PC-3 (cell line): ENCODE measurements around the gene PYM1. TPM values are rescaled to one million over a fixed set of nuclear protein-coding genes. Genes with fewer than 3 reads are reported as not detected.

Experiments
- ATAC-seq: fragments of 200-7000 bp; cut with Tn5 transposase; 2 replicates; pipeline ENCODE4 v1.9.1; 2020; ENCODE audit warnings: mild to moderate bottlenecking, moderate library complexity
- BruUV-seq: library from RNA; stranded (reverse); fragments of 400-500 nt; replicated peaks from 2 replicates; lab custom pipeline; 2021; lab: Mats Ljungman, UMichigan
- CTCF ChIA-PET: fragments of 300-600 bp; sonication (Branson Sonifier 250); formaldehyde crosslinking; loops from one replicate; lab custom pipeline; 2022; ENCODE audit warnings: antibody characterized with exemption; lab: Charles Lee
- POLR2A ChIA-PET: fragments of 300-600 bp; sonication (Branson Sonifier 250); formaldehyde crosslinking; loops from one replicate; lab custom pipeline; 2022; ENCODE audit warnings: antibody characterized with exemption; ENCODE audit not compliant: unreplicated experiment; lab: Charles Lee
- DNase-seq: peaks from one replicate; pipeline ENCODE4 v3.0.0-alpha.2; 2015
- H2AFZ ChIP-seq: fragments of 300-600 bp; sonication (generic); 2 replicates; pipeline ENCODE4 v1.6.0; 2016; ENCODE audit warnings: antibody characterized with exemption, low read length
- H3F3A ChIP-seq: fragments of 300-600 bp; sonication (generic); one replicate; pipeline ENCODE4 v1.6.0; 2017; ENCODE audit warnings: antibody characterized with exemption, low read length, control low read depth, mild to moderate bottlenecking; ENCODE audit not compliant: unreplicated experiment
- H3K27ac ChIP-seq: fragments of 300-600 bp; sonication (generic); 2 replicates; pipeline ENCODE4 v1.5.1; 2016; ENCODE audit warnings: mild to moderate bottlenecking, low read length
- H3K27me3 ChIP-seq: fragments of 300-600 bp; sonication (generic); 2 replicates; pipeline ENCODE4 v1.6.1; 2016; ENCODE audit warnings: low read length, mixed read lengths
- H3K36me3 ChIP-seq: fragments of 300-600 bp; sonication (generic); 2 replicates; pipeline ENCODE4 v1.6.1; 2016; ENCODE audit warnings: low read depth, mixed run types, low read length, mixed read lengths
- H3K4me1 ChIP-seq: fragments of 300-600 bp; sonication (generic); 2 replicates; pipeline ENCODE4 v1.5.1; 2016; ENCODE audit warnings: low read length; ENCODE audit not compliant: insufficient read depth
- H3K4me2 ChIP-seq: fragments of 300-600 bp; sonication (generic); 2 replicates; pipeline ENCODE4 v1.6.0; 2016; ENCODE audit warnings: low read length
- H3K4me3 ChIP-seq: fragments of 300-600 bp; sonication (generic); 2 replicates; pipeline ENCODE4 v1.5.1; 2016; ENCODE audit warnings: mild to moderate bottlenecking, low read length, mixed read lengths
- H3K79me2 ChIP-seq: fragments of 300-600 bp; sonication (generic); 2 replicates; pipeline ENCODE4 v1.6.1; 2017; ENCODE audit warnings: low read length, mixed read lengths
- H3K9ac ChIP-seq: fragments of 300-600 bp; sonication (generic); 2 replicates; pipeline ENCODE4 v1.6.0; 2016; ENCODE audit warnings: mild to moderate bottlenecking, low read length
- H3K9me2 ChIP-seq: fragments of 300-600 bp; sonication (generic); replicated peaks from 2 replicates; pipeline ENCODE4 v1.6.1; 2016; ENCODE audit warnings: mixed run types, low read length, mixed read lengths
- H3K9me3 ChIP-seq: fragments of 300-600 bp; sonication (generic); 2 replicates; pipeline ENCODE4 v1.6.1; 2016; ENCODE audit warnings: low read length, mixed read lengths
- H4K20me1 ChIP-seq: fragments of 300-600 bp; sonication (generic); 2 replicates; pipeline ENCODE4 v1.6.1; 2016; ENCODE audit warnings: low read length, mixed read lengths
- CTCF ChIP-seq: fragments of 300-600 bp; sonication (generic); conservative IDR thresholded peaks from 2 replicates; pipeline ENCODE4 v1.5.1; 2017; ENCODE audit warnings: antibody characterized with exemption, low read depth, mild to moderate bottlenecking, low read length
- EZH2 ChIP-seq: fragments of 300-600 bp; sonication (generic); IDR thresholded peaks from one replicate; pipeline ENCODE4 v1.6.1; 2017; ENCODE audit warnings: antibody characterized with exemption, mild to moderate bottlenecking, low read length; ENCODE audit not compliant: unreplicated experiment
- EZH2phosphoT487 ChIP-seq: fragments of 300-600 bp; sonication (generic); IDR thresholded peaks from 2 replicates; pipeline ENCODE4 v1.6.1; 2018; ENCODE audit warnings: mild to moderate bottlenecking, antibody characterized with exemption, low read length, borderline replicate concordance
- intact Hi-C: fragments of 100-400 bp; cut with micrococcal nuclease; formaldehyde crosslinking; loops from 2 replicates; pipeline ENCODE4 v1.9.0; 2023
- total RNA-seq: library from RNA; depleted of rRNA; stranded (reverse); fragments of >200 nt; gene quantifications from 2 replicates; pipeline ENCODE4 v1.2.3, GENCODE V29; 2014

The PYM1 gene
- total RNA-seq, 1 experiment from 2014 or later = 39.0 TPM

- H3K4me2 ChIP-seq = peak overlapping the region; percentile 95
- no peaks in the 10 kb centered on the region for H3F3A ChIP-seq
- H3K4me1 ChIP-seq = peaks cover 43% of the 10 kb centered on the region
- H3K27ac ChIP-seq = peak overlapping the region; percentile 38
- DNase-seq = no peak
- H3K9ac ChIP-seq = peak overlapping the region; percentile 70
- TSS peak; percentile 4 for BruUV-seq
- no peaks in the 10 kb centered on the region for H3K9me3 ChIP-seq
- no peaks in the 10 kb centered on the region for H3K36me3 ChIP-seq
- H3K9me2 ChIP-seq = no peaks in the 10 kb centered on the region
- TF ChIP-seq CTCF (no peak), EZH2 (no peak)
- no peak for ATAC-seq
- ChIA-PET CTCF (interaction anchor here (1.0 kb wide), 1 partner anchor 9 kb away, joined by 4 read pairs; no protein-coding TSS in a partner anchor), POLR2A (no interaction called here)
- H3K79me2 ChIP-seq = peaks cover 4% of the 10 kb centered on the region
- no peaks in the 10 kb centered on the region for H4K20me1 ChIP-seq
- H3K4me3 ChIP-seq = peak overlapping the region; percentile 82
- intact Hi-C loops = loop anchor here (2.0 kb wide), 1 partner anchor 193 kb away; no protein-coding TSS in a partner anchor
- H3K27me3 ChIP-seq = no peaks in the 10 kb centered on the region
- peak overlapping the region; percentile 94 for H2AFZ ChIP-seq
Observed at GRCh38 chr12:55931317-55931779, 3.7 kb upstream of the PYM1 start.

GRCh38 chr12:55930771-55931316, 3.1 kb upstream of the PYM1 start, which contains the start of gene DGKA:
Gene DGKA, plus strand, starts transcription at chr12:55931162. Its CDS starts 5,342 bp downstream, at chr12:55936504.
- POLR2A ChIA-PET = interaction anchor here (0.6 kb wide), 1 partner anchor 50 kb away, joined by 3 read pairs; no protein-coding TSS in a partner anchor
- Histone ChIP-seq H3K27ac (peak within 1 kb of the TSS; percentile 38), H3K79me2 (peaks cover 9% of the 10 kb centered on the region), H3F3A (no peaks in the 10 kb centered on the region), H3K4me1 (peaks cover 47% of the 10 kb centered on the region), H3K9me3 (no peaks in the 10 kb centered on the region), H4K20me1 (no peaks in the 10 kb centered on the region), H3K4me3 (peak within 1 kb of the TSS; percentile 82), H3K36me3 (no peaks in the 10 kb centered on the region), H3K9me2 (no peaks in the 10 kb centered on the region), H3K9ac (peak within 1 kb of the TSS; percentile 70), H3K4me2 (peak within 1 kb of the TSS; percentile 95), H3K27me3 (no peaks in the 10 kb centered on the region), H2AFZ (peak within 1 kb of the TSS; percentile 94)
- peak; percentile 23 for ATAC-seq
- BruUV-seq = no TSS peak
- intact Hi-C loops = loop anchor here (1.0 to 2.0 kb wide), 3 partner anchors 9 to 192 kb away; partner anchors contain the start of gene SUOX
- CTCF ChIA-PET = interaction anchor here (0.6 to 1.4 kb wide), 7 partner anchors 9 to 1606 kb away, joined by 3 to 28 read pairs (median 3); partner anchors contain the start of genes COPZ1, DNAJC14 and ORMDL2
- TF ChIP-seq CTCF (peak; percentile 81), EZH2 (no peak)
- peak; percentile 75 for DNase-seq

- Histone ChIP-seq H3K9me3 (no peaks in the 10 kb centered on the region), H3K27me3 (no peaks in the 10 kb centered on the region), H2AFZ (no peak overlapping the region), H3K4me3 (no peak overlapping the region), H3F3A (no peaks in the 10 kb centered on the region), H3K4me2 (no peak overlapping the region), H3K9ac (no peak overlapping the region), H3K27ac (0 out of 2 replicates have a peak overlapping the region, but pooled peaks have one; percentile 26), H3K79me2 (peaks cover 22% of the 10 kb centered on the region), H3K36me3 (no peaks in the 10 kb centered on the region), H3K4me1 (peaks cover 54% of the 10 kb centered on the region), H3K9me2 (no peaks in the 10 kb centered on the region), H4K20me1 (no peaks in the 10 kb centered on the region)
- intact Hi-C loops = no loop called here
- no peak for DNase-seq
- no peak for ATAC-seq
- no TSS peak for BruUV-seq
- CTCF ChIA-PET = interaction anchor here (1.4 kb wide), 1 partner anchor 11 kb away, joined by 28 read pairs; no protein-coding TSS in a partner anchor
- POLR2A ChIA-PET = no interaction called here
- TF ChIP-seq EZH2 = no peak
- no peak for TF ChIP-seq CTCF
- TF ChIP-seq EZH2phosphoT487 = no peak
Observed at GRCh38 chr12:55929306-55929791, 1.7 kb upstream of the PYM1 start.
